Neural cell (in vitro differentiated cells): ENCODE measurements around the gene PLA2G4B.

ENCODE experiments used
- CTCF ChIP-seq: fragments of 450-650 bp; IDR thresholded peaks from 2 replicates; pipeline ENCODE4 v1.5.1; 2014; ENCODE audit warnings: antibody characterized with exemption, mild to moderate bottlenecking, moderate library complexity; ENCODE audit not compliant: poor library complexity, severe bottlenecking
- TAF1 ChIP-seq: IDR thresholded peaks from 2 replicates; pipeline ENCODE4 v1.6.1; 2012; ENCODE audit warnings: low read depth

- TF ChIP-seq CTCF: no peak
- TF ChIP-seq TAF1: no peak
Measured at GRCh38 chr15:41790169-41790568, 48.5 kb upstream of the PLA2G4B start.
